ENCODE data around the gene MYO7A. TPM values are rescaled to one million over a fixed set of nuclear protein-coding genes. Genes with fewer than 3 reads are reported as not detected.

MYO7A gene
- total and polyA plus RNA-seq, 2 of the 4 experiments (the other 2 are of a cell fraction) = 0.02 TPM; not detected in 1

DNA sequence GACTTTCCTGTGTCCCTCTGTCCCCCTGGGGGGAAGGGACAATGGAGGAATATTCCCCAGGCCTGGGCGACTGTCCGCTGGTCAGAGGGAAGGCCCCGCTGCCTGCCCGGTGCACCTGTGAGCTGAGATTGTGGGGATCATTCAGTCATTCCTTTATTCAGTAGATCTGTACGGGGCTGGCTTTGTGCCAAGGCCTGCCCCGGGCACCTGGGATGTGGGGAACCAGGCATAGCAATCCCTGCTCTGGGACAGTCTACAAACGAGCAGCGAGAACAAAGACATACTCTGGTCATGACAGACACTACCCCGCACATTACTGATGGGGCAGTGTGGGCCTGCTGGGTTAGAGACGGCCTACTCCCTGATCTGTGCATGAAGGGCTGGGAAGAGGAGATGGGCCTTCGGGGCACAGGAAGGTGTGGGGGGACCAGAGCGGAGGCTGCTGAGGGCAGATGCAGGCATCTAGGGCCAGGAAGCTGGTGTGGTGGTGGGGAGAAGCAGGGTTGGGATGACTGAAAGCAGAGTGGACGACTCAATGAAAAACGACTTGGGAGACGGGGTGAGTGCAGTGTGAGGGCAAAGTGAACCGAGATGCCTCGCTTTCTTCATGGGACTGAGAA is 1.8 kb upstream of the MYO7A start:
- no peak for DNase-seq
- dilution Hi-C loops (cut with HindIII; ENCODE audit: low sequenced_read_pairs, unreplicated experiment) (no loop called here), intact Hi-C loops (cut with micrococcal nuclease) (no loop called here), in situ Hi-C loops (cut with MboI; ENCODE audit: low sequenced_read_pairs) (loop anchor here (5.0 to 10.0 kb wide), 2 partner anchors 59 to 421 kb away; no protein-coding TSS in a partner anchor)
- H4K91ac ChIP-seq (ENCODE audit: insufficient read depth, low read depth, low read length) = no peak overlapping the region
- 89% methylated on average over 5 of the region's 17 CpGs; no CpG with 5 or more reads in 1 of the 2 experiments for WGBS, 2 experiments (ENCODE audit: extremely low coverage in 2 of 2, insufficient read length in 1 of 2)
- no peaks in the 10 kb centered on the region for H4K20me1 ChIP-seq (ENCODE audit: insufficient read depth, low read length)
- no peak for TF ChIP-seq RAD21 (IDR thresholded peaks at IDR 0.05; ENCODE audit: low read length)
- TF ChIP-seq, protein P1, sequence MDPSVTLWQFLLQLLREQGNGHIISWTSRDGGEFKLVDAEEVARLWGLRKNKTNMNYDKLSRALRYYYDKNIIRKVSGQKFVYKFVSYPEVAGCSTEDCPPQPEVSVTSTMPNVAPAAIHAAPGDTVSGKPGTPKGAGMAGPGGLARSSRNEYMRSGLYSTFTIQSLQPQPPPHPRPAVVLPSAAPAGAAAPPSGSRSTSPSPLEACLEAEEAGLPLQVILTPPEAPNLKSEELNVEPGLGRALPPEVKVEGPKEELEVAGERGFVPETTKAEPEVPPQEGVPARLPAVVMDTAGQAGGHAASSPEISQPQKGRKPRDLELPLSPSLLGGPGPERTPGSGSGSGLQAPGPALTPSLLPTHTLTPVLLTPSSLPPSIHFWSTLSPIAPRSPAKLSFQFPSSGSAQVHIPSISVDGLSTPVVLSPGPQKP (IDR thresholded peaks at IDR 0.05; ENCODE audit: borderline replicate concordance, low read depth, low read length) = no peak
- TF ChIP-seq FOS (IDR thresholded peaks at IDR 0.05; ENCODE audit: low read depth, low read length) = no peak
- TF ChIP-seq MAZ (IDR thresholded peaks at IDR 0.05; ENCODE audit: borderline replicate concordance, low read depth, low read length) = no peak
- TF ChIP-seq CEBPB (IDR thresholded peaks at IDR 0.05; ENCODE audit: low read depth, low read length) = no peak
- TF ChIP-seq SMC3 (IDR thresholded peaks at IDR 0.05; ENCODE audit: low read depth, low read length) = no peak
- TF ChIP-seq, protein P2, sequence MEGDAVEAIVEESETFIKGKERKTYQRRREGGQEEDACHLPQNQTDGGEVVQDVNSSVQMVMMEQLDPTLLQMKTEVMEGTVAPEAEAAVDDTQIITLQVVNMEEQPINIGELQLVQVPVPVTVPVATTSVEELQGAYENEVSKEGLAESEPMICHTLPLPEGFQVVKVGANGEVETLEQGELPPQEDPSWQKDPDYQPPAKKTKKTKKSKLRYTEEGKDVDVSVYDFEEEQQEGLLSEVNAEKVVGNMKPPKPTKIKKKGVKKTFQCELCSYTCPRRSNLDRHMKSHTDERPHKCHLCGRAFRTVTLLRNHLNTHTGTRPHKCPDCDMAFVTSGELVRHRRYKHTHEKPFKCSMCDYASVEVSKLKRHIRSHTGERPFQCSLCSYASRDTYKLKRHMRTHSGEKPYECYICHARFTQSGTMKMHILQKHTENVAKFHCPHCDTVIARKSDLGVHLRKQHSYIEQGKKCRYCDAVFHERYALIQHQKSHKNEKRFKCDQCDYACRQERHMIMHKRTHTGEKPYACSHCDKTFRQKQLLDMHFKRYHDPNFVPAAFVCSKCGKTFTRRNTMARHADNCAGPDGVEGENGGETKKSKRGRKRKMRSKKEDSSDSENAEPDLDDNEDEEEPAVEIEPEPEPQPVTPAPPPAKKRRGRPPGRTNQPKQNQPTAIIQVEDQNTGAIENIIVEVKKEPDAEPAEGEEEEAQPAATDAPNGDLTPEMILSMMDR (conservative IDR thresholded peaks at IDR 0.05; ENCODE audit: low read depth, low read length) = no peak
- no peak for TF ChIP-seq RFX5 (IDR thresholded peaks at IDR 0.05; ENCODE audit: low read depth, low read length)
- TF ChIP-seq RCOR1 (IDR thresholded peaks at IDR 0.05; ENCODE audit: insufficient replicate concordance, low read length) = no peak
- TF ChIP-seq NFE2L2 (IDR thresholded peaks at IDR 0.05; ENCODE audit: low read depth, low read length) = no peak
- no peak for TF ChIP-seq CHD1 (IDR thresholded peaks at IDR 0.05; ENCODE audit: low read depth, low read length)
- no peak for TF ChIP-seq POLR2A (IDR thresholded peaks at IDR 0.05; ENCODE audit: low read depth, low read length)
- no peak for TF ChIP-seq BHLHE40 (IDR thresholded peaks at IDR 0.05; ENCODE audit: low read depth, low read length)
- H3K18ac ChIP-seq (ENCODE audit: low read depth, low read length) = no peak overlapping the region
- H3K27me3 ChIP-seq (ENCODE audit: control insufficient read depth, insufficient read depth, low read length) = no peaks in the 10 kb centered on the region
- no peak overlapping the region for H2BK20ac ChIP-seq (ENCODE audit: low read depth, low read length)
- ChIA-PET CTCF (interaction anchor here (1.0 to 2.6 kb wide), 9 partner anchors 9 to 441 kb away, joined by 3 to 21 read pairs (median 6); no protein-coding TSS in a partner anchor), POLR2A (ENCODE audit: unreplicated experiment) (no interaction called here)
- H2BK120ac ChIP-seq (ENCODE audit: low read depth, low read length) = no peak overlapping the region
- H2AK9ac ChIP-seq (replicated peaks; ENCODE audit: low read depth, low read length, poor library complexity) = no peak overlapping the region
- no peak overlapping the region for H3K4me2 ChIP-seq (ENCODE audit: low read depth, low read length)
- no peak overlapping the region for H4K8ac ChIP-seq (ENCODE audit: low read depth in 2 of 2, low read length in 2 of 2)
- H2BK5ac ChIP-seq (ENCODE audit: low read depth, low read length, poor library complexity, severe bottlenecking) = no peak overlapping the region
- H3K9me3 ChIP-seq (ENCODE audit: control insufficient read depth, insufficient read depth, low read length) = no peaks in the 10 kb centered on the region
- ATAC-seq (ENCODE audit: low read depth) = no peak
- H3K4ac ChIP-seq (ENCODE audit: low read depth, low read length) = no peak overlapping the region
- no peak overlapping the region for H2AK5ac ChIP-seq (ENCODE audit: low read depth, low read length)
- H3K9ac ChIP-seq (ENCODE audit: low read depth, low read length) = no peak overlapping the region
- no peak overlapping the region for H3K23ac ChIP-seq (ENCODE audit: low read depth, low read length)
- H3K4me1 ChIP-seq (ENCODE audit: control insufficient read depth, insufficient read depth, low read length) = peaks cover 10% of the 10 kb centered on the region; the same call in 1 of the 2 replicates
- no peak overlapping the region for H3K27ac ChIP-seq (ENCODE audit: insufficient read depth, low read length)
- no peaks in the 10 kb centered on the region for H3K79me1 ChIP-seq (ENCODE audit: low read depth in 1 of 2, low read length in 2 of 2)
- H2BK15ac ChIP-seq (ENCODE audit: low read depth, low read length) = no peak overlapping the region
- H3K56ac ChIP-seq (ENCODE audit: extremely low read depth, insufficient read depth, low read length) = no peak overlapping the region
- H4K5ac ChIP-seq (ENCODE audit: low read depth, low read length) = no peak overlapping the region
- peaks cover 10% of the 10 kb centered on the region; the same call in 1 of the 2 replicates for H3K36me3 ChIP-seq (ENCODE audit: control insufficient read depth, insufficient read depth, low read length)
- no TSS peak for BruUV-seq (replicated peaks)
- H3K14ac ChIP-seq (replicated peaks; ENCODE audit: low read depth, low read length) = no peak overlapping the region
- H3K4me3 ChIP-seq (ENCODE audit: insufficient read depth, low read depth, low read length) = no peak overlapping the region
- no peak overlapping the region for H2AFZ ChIP-seq (replicated peaks; ENCODE audit: low read length, poor library complexity)
- no peaks in the 10 kb centered on the region for H3K9me1 ChIP-seq (ENCODE audit: insufficient read depth, low read length)
